NT2/D1 (cell line): ENCODE data around the gene OTOG.

Source experiments
- SUZ12 ChIP-seq: IDR thresholded peaks from 2 replicates; pipeline ENCODE4 v1.6.1; 2011; ENCODE audit not compliant: insufficient read length, insufficient read depth; ENCODE audit errors: extremely low read depth
- YY1 ChIP-seq: IDR thresholded peaks from 2 replicates; pipeline ENCODE4 v1.6.1; 2011; ENCODE audit not compliant: insufficient read length, insufficient read depth
- ZNF274 ChIP-seq: IDR thresholded peaks from 2 replicates; pipeline ENCODE4 v1.6.1; 2011; ENCODE audit warnings: mild to moderate bottlenecking, low read depth, low read length

GRCh38 chr11:17640493-17641164 lies 93.6 kb downstream of the OTOG start:
- no peak for TF ChIP-seq ZNF274
- TF ChIP-seq SUZ12, result no peak
- no peak for TF ChIP-seq YY1
